ENCODE results near the gene SHROOM2. TPM values are rescaled to one million over a fixed set of nuclear protein-coding genes. Genes with fewer than 3 reads are reported as not detected.

SHROOM2 gene
- total RNA-seq, 1 donor from 2014 or later = 9.6 TPM

DNA sequence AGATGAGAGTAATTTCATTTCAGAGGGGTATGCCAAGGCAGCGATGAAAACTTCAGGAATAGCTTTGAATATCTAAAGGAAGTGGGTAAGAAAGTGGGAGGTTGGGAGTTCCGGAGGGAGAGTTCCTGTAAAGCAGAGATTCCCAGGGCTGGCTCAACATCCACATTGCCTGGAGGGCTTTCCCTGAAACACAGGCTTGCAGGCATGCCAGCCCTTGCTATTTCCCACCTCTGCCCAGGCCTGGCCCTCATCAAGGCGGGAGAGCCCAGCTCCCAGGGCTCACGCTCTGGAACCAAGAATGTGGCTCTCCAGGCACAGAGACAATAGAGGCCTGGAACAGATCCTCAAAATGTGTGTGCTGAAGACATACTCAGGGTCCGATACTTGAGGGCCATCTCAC is 137.1 kb downstream of the SHROOM2 start:
- no peak overlapping the region for H3K27ac ChIP-seq
- no peak overlapping the region for H3K4me3 ChIP-seq
- no peaks in the 10 kb centered on the region for H3K9me3 ChIP-seq
- H3K27me3 ChIP-seq = no peaks in the 10 kb centered on the region
- intact Hi-C loops (cut with DNase I) = no loop called here
- DNase-seq = no peak
- no peak for ATAC-seq
- no peaks in the 10 kb centered on the region for H3K4me1 ChIP-seq
- TF ChIP-seq, protein P1, sequence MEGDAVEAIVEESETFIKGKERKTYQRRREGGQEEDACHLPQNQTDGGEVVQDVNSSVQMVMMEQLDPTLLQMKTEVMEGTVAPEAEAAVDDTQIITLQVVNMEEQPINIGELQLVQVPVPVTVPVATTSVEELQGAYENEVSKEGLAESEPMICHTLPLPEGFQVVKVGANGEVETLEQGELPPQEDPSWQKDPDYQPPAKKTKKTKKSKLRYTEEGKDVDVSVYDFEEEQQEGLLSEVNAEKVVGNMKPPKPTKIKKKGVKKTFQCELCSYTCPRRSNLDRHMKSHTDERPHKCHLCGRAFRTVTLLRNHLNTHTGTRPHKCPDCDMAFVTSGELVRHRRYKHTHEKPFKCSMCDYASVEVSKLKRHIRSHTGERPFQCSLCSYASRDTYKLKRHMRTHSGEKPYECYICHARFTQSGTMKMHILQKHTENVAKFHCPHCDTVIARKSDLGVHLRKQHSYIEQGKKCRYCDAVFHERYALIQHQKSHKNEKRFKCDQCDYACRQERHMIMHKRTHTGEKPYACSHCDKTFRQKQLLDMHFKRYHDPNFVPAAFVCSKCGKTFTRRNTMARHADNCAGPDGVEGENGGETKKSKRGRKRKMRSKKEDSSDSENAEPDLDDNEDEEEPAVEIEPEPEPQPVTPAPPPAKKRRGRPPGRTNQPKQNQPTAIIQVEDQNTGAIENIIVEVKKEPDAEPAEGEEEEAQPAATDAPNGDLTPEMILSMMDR (IDR thresholded peaks at IDR 0.05) = no peak
- no peaks in the 10 kb centered on the region for H3K36me3 ChIP-seq

DNA sequence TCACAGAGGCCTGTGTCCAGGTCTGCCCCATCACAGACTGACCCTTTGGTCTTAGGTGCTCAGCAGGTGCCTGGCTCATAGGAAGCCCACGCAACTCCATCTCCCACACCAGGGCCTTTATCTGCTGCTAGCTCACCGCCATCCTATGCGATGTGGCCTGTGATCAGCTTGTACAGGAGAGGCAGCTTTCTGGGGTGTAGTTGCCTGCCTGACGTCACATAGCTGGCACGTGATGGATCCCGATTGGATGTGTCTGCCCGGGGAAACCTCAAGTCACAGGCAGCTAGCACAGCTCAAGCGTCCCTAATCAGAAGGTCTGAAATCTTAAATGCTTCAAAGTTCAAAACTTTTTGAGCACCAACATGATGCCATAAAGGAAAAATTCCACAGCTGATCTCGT is 139.8 kb downstream of the SHROOM2 start:
- Histone ChIP-seq H3K27ac (no peak overlapping the region), H3K9me3 (no peaks in the 10 kb centered on the region), H3K27me3 (no peaks in the 10 kb centered on the region), H3K36me3 (no peaks in the 10 kb centered on the region), H3K4me1 (no peaks in the 10 kb centered on the region), H3K4me3 (no peak overlapping the region)
- DNase-seq = no peak
- TF ChIP-seq, protein P1 (IDR thresholded peaks at IDR 0.05) = no peak
- no peak for ATAC-seq
- intact Hi-C loops (cut with DNase I) = no loop called here

DNA sequence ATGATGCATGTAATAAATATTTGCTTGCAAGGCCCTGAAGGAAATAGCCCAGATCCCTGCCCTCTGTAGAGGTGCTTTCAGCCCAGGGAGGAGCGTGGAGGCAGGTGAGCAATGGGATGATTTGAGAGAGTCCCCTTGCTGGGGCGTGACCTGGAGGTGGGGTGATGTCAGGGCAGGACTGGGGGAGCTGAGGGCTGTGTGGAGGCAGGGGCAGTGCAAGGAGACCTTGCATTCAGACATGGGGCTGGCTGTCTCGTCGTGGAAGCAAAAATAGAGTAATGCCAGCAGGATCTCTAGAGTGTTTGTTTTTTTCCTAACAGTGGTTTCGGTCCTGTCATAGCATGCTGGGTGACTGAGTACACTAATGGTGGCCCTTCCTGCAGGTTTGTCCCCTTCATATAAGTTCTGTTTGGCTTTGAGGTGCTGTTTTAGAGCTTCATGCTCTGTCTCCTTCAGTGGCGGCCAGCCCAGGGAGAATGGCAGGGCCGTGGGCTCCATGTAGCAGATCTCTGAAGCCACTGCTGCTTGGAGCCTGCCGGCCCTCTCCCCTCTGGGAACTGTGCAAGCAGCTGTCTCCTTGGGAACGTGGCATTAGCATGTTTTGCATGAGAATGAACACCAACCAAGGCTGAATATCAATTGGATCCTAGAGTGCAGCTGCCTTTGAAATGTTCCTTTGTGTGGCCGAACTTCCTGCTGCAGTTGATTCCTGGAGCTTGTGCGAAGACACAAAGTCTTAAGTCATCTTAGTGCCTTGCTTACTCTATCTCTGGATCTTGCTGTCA is 141.7 kb downstream of the SHROOM2 start:
- no peak for DNase-seq
- no peaks in the 10 kb centered on the region for H3K36me3 ChIP-seq
- no peaks in the 10 kb centered on the region for H3K27me3 ChIP-seq
- TF ChIP-seq, protein P1 (IDR thresholded peaks at IDR 0.05) = no peak
- no peaks in the 10 kb centered on the region for H3K9me3 ChIP-seq
- intact Hi-C loops (cut with DNase I) = no loop called here
- no peaks in the 10 kb centered on the region for H3K4me1 ChIP-seq
- no peak overlapping the region for H3K27ac ChIP-seq
- no peak overlapping the region for H3K4me3 ChIP-seq
- no peak for ATAC-seq

DNA sequence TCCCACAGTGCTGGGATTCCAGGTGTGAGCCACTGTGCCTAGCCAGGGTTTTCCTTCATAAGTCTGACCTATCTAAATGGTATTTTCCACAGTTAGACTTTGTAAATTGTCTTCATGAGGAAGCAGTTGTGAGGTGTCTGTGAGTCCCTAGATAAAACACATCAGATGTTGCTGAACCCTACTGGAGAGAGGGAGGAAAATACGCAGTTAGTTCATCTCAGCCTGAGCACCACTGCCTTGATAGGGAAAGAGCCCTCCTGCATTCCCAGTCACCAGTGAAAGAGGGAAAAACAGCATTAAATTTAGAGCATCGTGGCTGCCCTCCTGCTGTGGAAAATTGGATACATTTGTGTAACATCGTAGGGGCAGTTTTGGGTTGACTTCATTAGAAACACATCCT is 149.2 kb downstream of the SHROOM2 start:
- DNase-seq (no peak), ATAC-seq (no peak)
- intact Hi-C loops (cut with DNase I) = no loop called here
- TF ChIP-seq, protein P1 (IDR thresholded peaks at IDR 0.05) = no peak
- Histone ChIP-seq H3K9me3 (no peaks in the 10 kb centered on the region), H3K36me3 (no peaks in the 10 kb centered on the region), H3K4me1 (no peaks in the 10 kb centered on the region), H3K27me3 (no peaks in the 10 kb centered on the region), H3K4me3 (no peak overlapping the region), H3K27ac (no peak overlapping the region)

DNA sequence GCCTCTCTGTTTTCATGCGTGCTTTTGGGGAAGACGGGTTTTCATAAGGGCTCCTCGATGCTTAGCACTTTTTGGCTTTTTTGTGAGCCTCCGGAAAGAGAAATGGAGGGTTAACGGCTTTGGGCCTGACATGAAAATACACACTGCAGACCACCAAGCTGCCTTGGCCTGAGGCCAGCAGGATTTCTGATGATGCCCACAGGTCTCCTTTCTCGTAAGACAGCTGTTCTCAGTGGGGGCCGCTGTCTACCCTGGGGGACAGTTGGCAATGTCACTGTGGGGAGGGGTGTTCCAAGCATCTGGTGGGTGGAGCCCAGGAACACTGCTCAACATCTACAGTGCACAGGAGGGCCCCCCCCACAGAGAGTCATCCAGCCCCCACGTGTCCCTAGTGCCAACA is 151.5 kb downstream of the SHROOM2 start:
- DNase-seq (no peak), ATAC-seq (no peak)
- no peaks in the 10 kb centered on the region for H3K9me3 ChIP-seq
- no peaks in the 10 kb centered on the region for H3K36me3 ChIP-seq
- H3K27ac ChIP-seq = no peak overlapping the region
- H3K27me3 ChIP-seq = no peaks in the 10 kb centered on the region
- TF ChIP-seq, protein P1 (IDR thresholded peaks at IDR 0.05) = no peak
- H3K4me1 ChIP-seq = no peaks in the 10 kb centered on the region
- no peak overlapping the region for H3K4me3 ChIP-seq
- intact Hi-C loops (cut with DNase I) = no loop called here

Data from upper lobe of right lung (tissue), 1 donor.